ENCODE data around the gene PGAM1.
"Not testable (repeated sequence)": the region's sequence is repeated elsewhere in the genome, so short reads cannot be mapped to it uniquely, and the experiment has no call there.

- TF ChIP-seq EZH2phosphoT487 (IDR thresholded peaks at IDR 0.05; ENCODE audit: insufficient read depth, low read depth); EZH2 (IDR thresholded peaks at IDR 0.05; ENCODE audit: insufficient read depth, poor library complexity, severe bottlenecking): not testable (repeated sequence)
Observed at GRCh38 chr10:97468781-97469180, 42.8 kb downstream of the PGAM1 start.

Data from GM23248 (cell line).